GM18498 (cell line): Measurements from ENCODE around the gene CRNKL1.

Source experiments
- ATAC-seq: cut with Tn5 transposase; IDR thresholded peaks from one replicate; pipeline ENCODE4 v1.9.1; 2021; ENCODE audit warnings: mild to moderate bottlenecking, moderate library complexity; ENCODE audit not compliant: unreplicated experiment

CRNKL1 gene

GRCh38 chr20:20063941-20064702 lies 11.9 kb upstream of the CRNKL1 start:
- no peak for ATAC-seq

GRCh38 chr20:20060234-20060998 lies 8.2 kb upstream of the CRNKL1 start:
- ATAC-seq, result no peak

- no peak for ATAC-seq
Observed at GRCh38 chr20:20051767-20052073, 546 bp downstream of the CRNKL1 start.

- no peak for ATAC-seq
Observed at GRCh38 chr20:20039752-20040387, 12.4 kb downstream of the CRNKL1 start.

GRCh38 chr20:20038586-20038985 lies 13.7 kb downstream of the CRNKL1 start:
- no peak for ATAC-seq

GRCh38 chr20:20037960-20038359 lies 14.3 kb downstream of the CRNKL1 start:
- ATAC-seq, result no peak

- ATAC-seq, result no peak
Observed at GRCh38 chr20:20036756-20037155, 15.5 kb downstream of the CRNKL1 start.

- no peak for ATAC-seq
Observed at GRCh38 chr20:20034486-20034885, 17.8 kb downstream of the CRNKL1 start.

- ATAC-seq, result no peak
Observed at GRCh38 chr20:20031790-20032189, 20.5 kb downstream of the CRNKL1 start.

GRCh38 chr20:20027284-20027683 lies 25.0 kb downstream of the CRNKL1 start:
- no peak for ATAC-seq

GRCh38 chr20:20024942-20025341 lies 27.3 kb downstream of the CRNKL1 start:
- no peak for ATAC-seq

- no peak for ATAC-seq
Observed at GRCh38 chr20:20023395-20023794, 28.9 kb downstream of the CRNKL1 start.

- peak; percentile 74 for ATAC-seq
Observed at GRCh38 chr20:20022498-20022897, 29.8 kb downstream of the CRNKL1 start.

- ATAC-seq, result no peak
Observed at GRCh38 chr20:20021835-20022234, 30.4 kb downstream of the CRNKL1 start.

GRCh38 chr20:20020908-20021307 lies 31.4 kb downstream of the CRNKL1 start:
- ATAC-seq, result no peak

- ATAC-seq, result no peak
Observed at GRCh38 chr20:20019123-20019522, 33.1 kb downstream of the CRNKL1 start.

- ATAC-seq, result no peak
Observed at GRCh38 chr20:20018366-20018765, 33.9 kb downstream of the CRNKL1 start.

- ATAC-seq, result no peak
Observed at GRCh38 chr20:20017844-20018185, 34.5 kb downstream of the CRNKL1 start.

GRCh38 chr20:20017001-20017843 lies 35.0 kb downstream of the CRNKL1 start, which contains the start of gene NAA20:
TSS of gene NAA20 (plus strand) at chr20:20017362. CDS start at chr20:20017397, 35 bp downstream.
- ATAC-seq, result peak; percentile 100

GRCh38 chr20:20014659-20015058 lies 37.6 kb downstream of the CRNKL1 start:
- no peak for ATAC-seq

GRCh38 chr20:20012541-20012940 lies 39.7 kb downstream of the CRNKL1 start:
- ATAC-seq, result no peak
